Natural killer cell (primary cell): Measurements from ENCODE around the gene MED12L. TPM values are rescaled to one million over a fixed set of nuclear protein-coding genes. Genes with fewer than 3 reads are reported as not detected.

Source experiments
- ATAC-seq, 3 donors: fragments of 150-1000 bp in 2 of 3; fragments of 200-7000 bp in 1 of 3; cut with Tn5 transposase; 1 replicate in 1 of 3; 2 replicates in 2 of 3; pipeline ENCODE4 v1.10.0; 2021; ENCODE audit warnings: mild to moderate bottlenecking in 2 of 3, moderate library complexity in 2 of 3
- DNase-seq, 2 donors: peaks; one replicate each; pipeline versions ENCODE4 v3.0.0 to v3.0.0-alpha.2; 2013 to 2021; ENCODE audit warnings: mixed read lengths in 1 of 2
- H3K27ac ChIP-seq: one replicate; pipeline ENCODE4 v1.5.1; 2013; ENCODE audit warnings: mild to moderate bottlenecking, low read length
- H3K27me3 ChIP-seq: one replicate; pipeline ENCODE4 v1.6.1; 2013; ENCODE audit warnings: low read length; ENCODE audit not compliant: control insufficient read depth, insufficient read depth
- H3K36me3 ChIP-seq: one replicate; pipeline ENCODE4 v1.6.1; 2013; ENCODE audit warnings: low read length; ENCODE audit not compliant: control insufficient read depth, insufficient read depth
- H3K4me1 ChIP-seq: one replicate; pipeline ENCODE4 v1.6.1; 2013; ENCODE audit warnings: low read length; ENCODE audit not compliant: control insufficient read depth, insufficient read depth
- H3K4me3 ChIP-seq: one replicate; pipeline ENCODE4 v1.5.1; 2013; ENCODE audit warnings: low read length
- H3K9me3 ChIP-seq: one replicate; pipeline ENCODE4 v1.6.1; 2013; ENCODE audit warnings: low read length; ENCODE audit not compliant: control insufficient read depth, insufficient read depth
- H3K27ac Mint-ChIP-seq, 2 donors: one replicate each; pipeline ENCODE4 v1.8.0; 2022; ENCODE audit warnings: mild to moderate bottlenecking in 2 of 2, mixed read lengths in 2 of 2, moderate library complexity in 1 of 2
- H3K27me3 Mint-ChIP-seq, 2 donors: one replicate each; pipeline ENCODE4 v1.8.0; 2022; ENCODE audit warnings: low read depth in 2 of 2, mixed read lengths in 2 of 2
- H3K36me3 Mint-ChIP-seq: one replicate; pipeline ENCODE4 v1.8.0; 2022; ENCODE audit warnings: mixed read lengths
- H3K4me1 Mint-ChIP-seq, 2 donors: one replicate each; pipeline ENCODE4 v1.8.0; 2022; ENCODE audit warnings: mixed read lengths in 2 of 2
- H3K4me3 Mint-ChIP-seq: one replicate; pipeline ENCODE4 v1.8.0; 2022; ENCODE audit warnings: mild to moderate bottlenecking, moderate library complexity, mixed read lengths
- H3K9me3 Mint-ChIP-seq, 2 donors: one replicate each; pipeline ENCODE4 v1.8.0; 2022; ENCODE audit warnings: mixed read lengths in 2 of 2
- WGBS: methylation state at CpG from one replicate; pipeline ENCODE4 v1.1.7; 2013; ENCODE audit warnings: missing lambda C conversion rate; ENCODE audit not compliant: insufficient coverage; 5-methylcytosine and 5-hydroxymethylcytosine counted together
- intact Hi-C: fragments of 100-400 bp; cut with micrococcal nuclease; formaldehyde crosslinking; loops from one replicate; pipeline ENCODE4 v1.14.2; 2022
- total RNA-seq, 4 donors: library from RNA; stranded (reverse); fragments of 120-200 nt in 1 of 4; gene quantifications; one replicate each; pipeline versions ENCODE4 v1.2.3 to v1.2.4, GENCODE V29; 2013 to 2022
- TF ChIP-seq, protein P1 (sequence below): fragments of 200-600 bp; IDR thresholded peaks from one replicate; pipeline ENCODE4 v1.8.0; 2022; ENCODE audit warnings: antibody characterized with exemption

The MED12L gene
- total RNA-seq, 3 donors from 2014 or later (not counting 1 experiment from before 2014, with no cell fraction given) = 3.0 to 6.5 (median 3.0) TPM

DNA sequence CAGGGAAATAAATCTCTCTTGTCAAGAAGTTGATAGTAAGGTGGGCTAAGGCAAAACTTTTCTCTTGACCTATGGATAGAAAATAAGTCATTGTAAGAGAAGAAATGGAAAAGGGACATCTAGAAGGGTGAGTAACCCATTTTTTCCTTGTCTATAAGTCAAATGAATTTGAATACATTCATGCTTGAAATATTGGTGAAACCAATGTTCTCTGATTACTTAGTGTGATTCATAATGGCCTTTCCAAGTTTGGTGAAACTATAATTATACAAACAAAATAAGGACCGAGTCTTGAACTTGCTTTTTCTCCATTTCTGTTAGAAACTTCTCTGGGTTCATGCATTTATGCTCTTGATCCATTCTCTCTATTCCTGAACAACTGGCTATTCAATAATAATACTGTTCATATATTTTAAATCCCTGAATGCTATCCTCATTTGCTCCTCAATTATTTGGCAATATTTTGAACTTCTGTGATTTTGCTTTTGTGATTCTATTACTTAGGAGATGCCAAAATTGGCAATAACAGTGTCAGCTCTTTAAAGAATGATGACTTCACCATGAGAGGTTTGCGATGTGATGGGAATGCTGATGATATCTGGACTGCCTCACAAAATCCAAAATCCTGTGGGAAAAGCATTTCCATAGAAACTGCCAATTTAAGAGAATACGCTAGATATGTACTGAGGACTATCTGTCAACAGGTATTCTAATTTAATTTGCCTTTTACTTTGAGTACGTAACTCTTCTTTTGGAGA, 286.8 kb downstream of the MED12L start:
- DNase-seq (no peak), ATAC-seq (no peak)
- Histone ChIP-seq H3K4me1 (no peaks in the 10 kb centered on the region), H3K9me3 (no peaks in the 10 kb centered on the region), H3K27me3 (no peaks in the 10 kb centered on the region), H3K27ac (no peak overlapping the region), H3K36me3 (no peaks in the 10 kb centered on the region), H3K4me3 (no peak overlapping the region)
- no peaks in the 10 kb centered on the region for H3K4me1 Mint-ChIP-seq
- WGBS = 92% methylated on average over 4 of the region's 4 CpGs
- TF ChIP-seq, protein P1, sequence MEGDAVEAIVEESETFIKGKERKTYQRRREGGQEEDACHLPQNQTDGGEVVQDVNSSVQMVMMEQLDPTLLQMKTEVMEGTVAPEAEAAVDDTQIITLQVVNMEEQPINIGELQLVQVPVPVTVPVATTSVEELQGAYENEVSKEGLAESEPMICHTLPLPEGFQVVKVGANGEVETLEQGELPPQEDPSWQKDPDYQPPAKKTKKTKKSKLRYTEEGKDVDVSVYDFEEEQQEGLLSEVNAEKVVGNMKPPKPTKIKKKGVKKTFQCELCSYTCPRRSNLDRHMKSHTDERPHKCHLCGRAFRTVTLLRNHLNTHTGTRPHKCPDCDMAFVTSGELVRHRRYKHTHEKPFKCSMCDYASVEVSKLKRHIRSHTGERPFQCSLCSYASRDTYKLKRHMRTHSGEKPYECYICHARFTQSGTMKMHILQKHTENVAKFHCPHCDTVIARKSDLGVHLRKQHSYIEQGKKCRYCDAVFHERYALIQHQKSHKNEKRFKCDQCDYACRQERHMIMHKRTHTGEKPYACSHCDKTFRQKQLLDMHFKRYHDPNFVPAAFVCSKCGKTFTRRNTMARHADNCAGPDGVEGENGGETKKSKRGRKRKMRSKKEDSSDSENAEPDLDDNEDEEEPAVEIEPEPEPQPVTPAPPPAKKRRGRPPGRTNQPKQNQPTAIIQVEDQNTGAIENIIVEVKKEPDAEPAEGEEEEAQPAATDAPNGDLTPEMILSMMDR = no peak
- no peaks in the 10 kb centered on the region for H3K36me3 Mint-ChIP-seq
- intact Hi-C loops = no loop called here
- no peaks in the 10 kb centered on the region for H3K9me3 Mint-ChIP-seq
- H3K27me3 Mint-ChIP-seq = no peaks in the 10 kb centered on the region
- H3K27ac Mint-ChIP-seq = no peak overlapping the region
- no peak overlapping the region for H3K4me3 Mint-ChIP-seq

DNA sequence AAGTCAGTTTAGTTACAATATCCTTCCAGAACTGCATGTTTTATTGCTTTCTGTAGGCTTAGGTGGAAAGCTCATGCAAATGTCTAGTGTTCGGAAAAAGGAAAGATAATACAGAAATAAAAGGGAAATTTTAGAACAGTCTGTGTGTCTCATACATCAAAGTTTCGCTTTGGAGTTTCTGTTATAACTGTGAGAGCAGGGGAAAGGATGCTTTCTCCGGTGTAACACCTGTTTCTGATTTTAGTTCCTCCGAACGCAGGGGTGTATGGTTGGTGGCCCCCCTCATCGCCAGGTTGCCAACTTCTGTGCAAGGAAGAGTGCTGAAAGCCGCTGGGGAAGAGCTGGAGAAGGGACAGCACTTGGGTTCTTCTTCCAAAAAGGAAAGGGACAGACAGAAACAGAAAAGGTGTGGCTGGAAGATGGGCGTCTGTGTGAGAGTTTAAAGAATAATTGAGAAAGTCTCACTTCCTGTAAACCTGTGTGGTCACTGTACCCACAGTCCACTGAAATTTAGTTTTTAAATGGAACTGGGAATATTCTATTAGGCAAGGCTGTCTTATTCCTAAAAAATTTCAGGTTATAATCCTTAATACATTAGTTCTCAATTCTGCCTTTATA, 292.4 kb downstream of the MED12L start:
- no peak overlapping the region for H3K4me3 ChIP-seq
- no peak for ATAC-seq
- no peaks in the 10 kb centered on the region for H3K27me3 ChIP-seq
- H3K4me1 Mint-ChIP-seq = no peaks in the 10 kb centered on the region
- no peak overlapping the region for H3K27ac ChIP-seq
- no peaks in the 10 kb centered on the region for H3K9me3 ChIP-seq
- WGBS = 80% methylated on average over 8 of the region's 8 CpGs
- no peaks in the 10 kb centered on the region for H3K4me1 ChIP-seq
- H3K27ac Mint-ChIP-seq = no peak overlapping the region
- H3K27me3 Mint-ChIP-seq = no peaks in the 10 kb centered on the region
- no peak for DNase-seq
- no peaks in the 10 kb centered on the region for H3K36me3 Mint-ChIP-seq
- H3K4me3 Mint-ChIP-seq = no peak overlapping the region
- intact Hi-C loops = no loop called here
- H3K36me3 ChIP-seq = no peaks in the 10 kb centered on the region
- H3K9me3 Mint-ChIP-seq = no peaks in the 10 kb centered on the region
- TF ChIP-seq, protein P1 = no peak

DNA sequence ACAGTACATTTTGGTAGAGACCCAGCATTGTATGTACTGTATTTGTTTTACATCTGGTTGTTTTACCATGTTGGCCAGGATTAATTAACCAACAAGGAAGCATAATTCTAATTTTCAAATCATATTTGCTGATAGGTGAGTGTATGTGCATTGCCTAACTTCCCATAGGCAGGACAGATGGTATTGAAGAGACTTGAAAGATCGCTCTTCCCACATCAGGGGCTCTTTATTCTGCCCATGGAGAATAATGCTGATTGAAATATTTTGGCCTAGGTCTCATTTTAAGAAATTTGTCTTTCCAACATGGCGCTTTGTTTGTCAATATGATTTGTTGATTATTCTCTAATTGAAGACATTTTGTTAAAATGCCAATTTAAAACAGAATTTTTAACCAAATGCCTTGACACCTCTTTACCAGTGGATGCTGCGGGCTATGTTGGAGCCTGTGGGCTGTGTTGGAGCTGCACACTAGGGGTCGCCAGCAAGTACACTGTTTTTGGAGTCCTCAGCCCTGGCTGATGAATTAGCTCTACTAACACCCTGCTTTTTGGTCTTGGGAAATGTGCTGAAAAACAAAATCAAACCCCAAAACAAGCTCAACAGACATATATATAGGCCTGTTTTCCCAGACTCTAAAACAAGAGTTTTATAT, 293.7 kb downstream of the MED12L start:
- ATAC-seq (peak in 1 of 3 donors; percentile 44), DNase-seq (no peak)
- Mint-ChIP-seq H3K36me3 (no peaks in the 10 kb centered on the region), H3K27ac (no peak overlapping the region), H3K9me3 (no peaks in the 10 kb centered on the region), H3K27me3 (no peaks in the 10 kb centered on the region), H3K4me3 (no peak overlapping the region), H3K4me1 (no peaks in the 10 kb centered on the region)
- WGBS = 71% methylated on average over 3 of the region's 4 CpGs
- Histone ChIP-seq H3K9me3 (no peaks in the 10 kb centered on the region), H3K27me3 (no peaks in the 10 kb centered on the region), H3K4me1 (no peaks in the 10 kb centered on the region), H3K4me3 (no peak overlapping the region), H3K27ac (no peak overlapping the region), H3K36me3 (no peaks in the 10 kb centered on the region)
- TF ChIP-seq, protein P1 = no peak
- intact Hi-C loops = no loop called here
